NT2/D1 (cell line): Measurements from ENCODE around the gene SPTLC2.

Source experiments
- DNase-seq: peaks from one replicate; pipeline ENCODE4 v3.0.0-alpha.2; 2011; ENCODE audit warnings: low read depth, low spot score
- H3K27me3 ChIP-seq: 2 replicates; pipeline ENCODE4 v1.6.0; 2011; ENCODE audit warnings: mild to moderate bottlenecking; ENCODE audit not compliant: insufficient read length, insufficient read depth
- H3K36me3 ChIP-seq: 2 replicates; pipeline ENCODE4 v1.6.1; 2011; ENCODE audit warnings: mild to moderate bottlenecking, low read length, mixed read lengths; ENCODE audit not compliant: insufficient read depth, insufficient read length
- H3K4me1 ChIP-seq: 2 replicates; pipeline ENCODE4 v1.5.1; 2011; ENCODE audit not compliant: insufficient read depth, insufficient read length
- H3K4me3 ChIP-seq: 2 replicates; pipeline ENCODE4 v1.5.1; 2011; ENCODE audit warnings: low read depth; ENCODE audit not compliant: insufficient read length
- H3K9ac ChIP-seq: 2 replicates; pipeline ENCODE4 v1.6.0; 2011; ENCODE audit warnings: low read depth; ENCODE audit not compliant: insufficient read length
- H3K9me3 ChIP-seq: 2 replicates; pipeline ENCODE4 v1.5.1; 2011; ENCODE audit warnings: mild to moderate bottlenecking, low read length; ENCODE audit not compliant: insufficient read depth
- SUZ12 ChIP-seq: IDR thresholded peaks from 2 replicates; pipeline ENCODE4 v1.6.1; 2011; ENCODE audit not compliant: insufficient read length, insufficient read depth; ENCODE audit errors: extremely low read depth
- YY1 ChIP-seq: IDR thresholded peaks from 2 replicates; pipeline ENCODE4 v1.6.1; 2011; ENCODE audit not compliant: insufficient read length, insufficient read depth
- ZNF274 ChIP-seq: IDR thresholded peaks from 2 replicates; pipeline ENCODE4 v1.6.1; 2011; ENCODE audit warnings: mild to moderate bottlenecking, low read depth, low read length

Gene SPTLC2

DNA sequence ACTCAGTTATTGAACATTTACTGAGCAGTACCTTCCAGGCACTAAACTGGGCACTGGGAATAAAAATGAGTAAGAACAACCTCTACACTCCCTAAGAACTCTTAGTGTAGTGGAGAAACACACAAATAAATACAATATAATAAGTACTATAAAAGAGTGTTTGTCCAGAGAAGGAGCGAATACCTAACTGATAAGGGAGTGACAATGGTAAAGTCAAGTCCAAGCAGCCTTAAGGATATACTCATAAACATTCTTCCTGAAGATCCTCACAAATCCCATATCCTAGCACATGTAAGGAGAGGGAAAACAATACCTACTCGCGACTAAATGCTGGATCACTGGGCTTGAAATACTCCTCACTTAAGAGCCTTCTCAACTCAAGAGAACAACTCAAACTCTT is 32.8 kb downstream of the SPTLC2 start:
- Histone ChIP-seq H3K9me3 (no peaks in the 10 kb centered on the region), H3K4me1 (no peaks in the 10 kb centered on the region), H3K9ac (no peak overlapping the region), H3K27me3 (no peaks in the 10 kb centered on the region), H3K4me3 (no peak overlapping the region), H3K36me3 (no peaks in the 10 kb centered on the region)
- TF ChIP-seq ZNF274 (no peak), SUZ12 (no peak), YY1 (no peak)
- no peak for DNase-seq

DNA sequence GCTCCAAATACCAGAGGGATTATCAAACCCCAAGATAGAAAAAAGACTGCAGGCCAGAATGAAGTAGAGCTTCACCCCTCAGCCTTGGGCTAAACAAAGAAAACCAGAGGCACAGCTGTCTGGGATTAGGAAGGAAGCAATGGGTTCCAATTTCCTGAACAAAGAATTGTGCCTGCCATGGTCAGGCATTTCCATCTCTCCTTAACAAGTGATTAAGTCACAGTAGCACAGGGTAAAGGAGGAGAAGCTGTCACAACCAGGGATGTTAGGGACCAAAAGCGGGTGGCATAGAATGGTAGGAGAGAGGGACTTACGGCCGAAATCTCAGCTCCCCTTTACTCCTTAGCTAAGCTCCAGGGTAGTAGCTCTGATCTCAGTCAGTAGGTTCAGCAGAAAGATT is 33.9 kb downstream of the SPTLC2 start:
- DNase-seq = no peak
- Histone ChIP-seq H3K36me3 (no peaks in the 10 kb centered on the region), H3K9me3 (no peaks in the 10 kb centered on the region), H3K27me3 (no peaks in the 10 kb centered on the region), H3K4me1 (no peaks in the 10 kb centered on the region), H3K9ac (no peak overlapping the region), H3K4me3 (no peak overlapping the region)
- TF ChIP-seq SUZ12 (no peak), ZNF274 (no peak), YY1 (no peak)

DNA sequence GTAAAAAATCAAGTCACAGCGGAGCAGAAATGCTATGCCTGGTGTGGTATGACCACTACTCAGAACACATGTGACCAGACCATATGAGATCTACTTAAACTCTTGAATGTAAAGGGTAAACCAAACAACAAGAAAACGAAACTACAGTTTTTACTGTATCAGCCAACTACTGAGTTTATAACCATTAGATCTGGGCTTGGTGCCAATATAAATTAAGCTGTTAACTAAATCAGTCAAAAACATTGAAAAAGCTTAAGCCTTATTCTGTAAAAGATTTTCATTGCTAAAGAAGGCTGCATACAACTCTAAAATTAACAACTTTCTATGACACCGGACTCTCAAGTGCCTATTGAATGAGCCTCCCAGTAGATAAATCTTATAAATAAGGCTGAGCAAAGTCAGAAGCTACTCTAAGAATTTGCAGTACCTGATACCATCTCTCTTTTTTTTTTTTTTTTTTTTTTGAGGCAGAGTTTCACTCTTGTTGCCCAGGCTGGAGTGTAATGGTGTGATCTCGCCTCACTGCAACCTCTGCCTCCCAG is 35.4 kb downstream of the SPTLC2 start:
- H3K9me3 ChIP-seq = no peaks in the 10 kb centered on the region
- H3K27me3 ChIP-seq = no peaks in the 10 kb centered on the region
- peaks cover 6% of the 10 kb centered on the region for H3K36me3 ChIP-seq
- H3K4me1 ChIP-seq = no peaks in the 10 kb centered on the region
- no peak overlapping the region for H3K9ac ChIP-seq
- no peak for TF ChIP-seq YY1
- TF ChIP-seq ZNF274 = no peak
- TF ChIP-seq SUZ12 = no peak
- no peak for DNase-seq
- H3K4me3 ChIP-seq = no peak overlapping the region

GRCh38 chr14:77580477-77580876 is 36.0 kb downstream of the SPTLC2 start:
- Histone ChIP-seq H3K4me1 (no peaks in the 10 kb centered on the region), H3K4me3 (no peak overlapping the region), H3K9me3 (no peaks in the 10 kb centered on the region), H3K9ac (no peak overlapping the region), H3K36me3 (peaks cover 11% of the 10 kb centered on the region), H3K27me3 (no peaks in the 10 kb centered on the region)
- TF ChIP-seq YY1 (no peak), SUZ12 (no peak), ZNF274 (no peak)
- DNase-seq = no peak

DNA sequence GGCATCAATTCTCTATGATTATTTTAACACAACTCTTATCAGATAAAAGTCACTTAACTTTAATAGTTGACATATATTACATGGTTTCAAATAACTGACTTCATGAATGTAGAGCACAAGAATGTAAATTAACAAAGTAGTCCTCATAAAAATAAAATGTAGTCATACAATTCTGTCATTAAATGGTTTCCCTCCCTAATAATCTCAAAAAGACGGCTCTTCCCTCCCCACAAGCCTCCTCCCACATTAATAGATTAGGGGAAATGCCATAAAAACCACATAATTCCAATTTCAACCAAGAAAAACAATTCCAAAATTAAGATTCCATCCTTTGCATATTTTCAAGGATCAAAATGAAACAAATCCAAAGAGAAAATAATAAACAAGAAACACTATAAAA is 36.7 kb downstream of the SPTLC2 start:
- Histone ChIP-seq H3K9ac (no peak overlapping the region), H3K9me3 (no peaks in the 10 kb centered on the region), H3K4me3 (no peak overlapping the region), H3K27me3 (no peaks in the 10 kb centered on the region), H3K4me1 (no peaks in the 10 kb centered on the region), H3K36me3 (peaks cover 18% of the 10 kb centered on the region)
- no peak for TF ChIP-seq YY1
- DNase-seq = no peak

- no peak for DNase-seq
- H3K9ac ChIP-seq = no peak overlapping the region
- H3K4me3 ChIP-seq = no peak overlapping the region
- H3K27me3 ChIP-seq = no peaks in the 10 kb centered on the region
- H3K4me1 ChIP-seq = no peaks in the 10 kb centered on the region
- TF ChIP-seq ZNF274 (no peak), YY1 (no peak), SUZ12 (no peak)
- H3K36me3 ChIP-seq = peaks cover 23% of the 10 kb centered on the region
- no peaks in the 10 kb centered on the region for H3K9me3 ChIP-seq
Observed at GRCh38 chr14:77579065-77579464, 37.4 kb downstream of the SPTLC2 start.

DNA sequence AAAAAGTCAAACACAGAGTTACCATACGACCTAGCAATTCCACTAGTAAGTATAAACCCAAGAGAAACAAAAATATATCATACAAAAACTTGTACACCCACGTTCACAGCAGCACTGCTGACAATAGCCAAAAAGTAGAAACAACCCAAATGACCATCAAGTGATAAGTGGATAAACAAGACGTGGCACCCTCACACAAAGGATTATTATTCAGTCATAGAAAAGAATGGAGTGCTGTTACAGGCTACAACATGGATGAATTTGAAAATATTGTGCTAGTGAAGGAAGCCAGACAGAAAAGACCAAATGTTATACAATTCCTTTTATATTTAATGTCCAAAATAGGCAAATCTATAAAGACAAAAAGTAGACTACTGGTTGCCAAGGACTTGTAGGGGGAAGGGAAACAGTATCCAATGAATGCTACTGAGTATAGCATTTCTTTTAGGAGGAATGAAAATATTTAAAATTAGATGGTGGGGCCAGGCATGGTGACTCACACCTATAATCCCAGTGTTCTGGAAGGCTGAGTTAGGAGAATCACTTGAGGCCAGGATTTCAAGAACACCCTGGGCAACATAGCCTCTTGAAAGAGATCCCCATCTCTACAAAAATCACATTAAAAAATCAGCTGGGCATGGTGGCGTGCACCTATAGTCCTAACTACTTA is 41.9 kb downstream of the SPTLC2 start:
- no peak for TF ChIP-seq ZNF274
- TF ChIP-seq YY1 = no peak
- no peak for TF ChIP-seq SUZ12
- peaks cover 40% of the 10 kb centered on the region for H3K36me3 ChIP-seq
- H3K9me3 ChIP-seq = no peaks in the 10 kb centered on the region
- no peak for DNase-seq
- H3K4me1 ChIP-seq = no peaks in the 10 kb centered on the region
- no peaks in the 10 kb centered on the region for H3K27me3 ChIP-seq
- H3K4me3 ChIP-seq = no peak overlapping the region
- H3K9ac ChIP-seq = no peak overlapping the region

DNA sequence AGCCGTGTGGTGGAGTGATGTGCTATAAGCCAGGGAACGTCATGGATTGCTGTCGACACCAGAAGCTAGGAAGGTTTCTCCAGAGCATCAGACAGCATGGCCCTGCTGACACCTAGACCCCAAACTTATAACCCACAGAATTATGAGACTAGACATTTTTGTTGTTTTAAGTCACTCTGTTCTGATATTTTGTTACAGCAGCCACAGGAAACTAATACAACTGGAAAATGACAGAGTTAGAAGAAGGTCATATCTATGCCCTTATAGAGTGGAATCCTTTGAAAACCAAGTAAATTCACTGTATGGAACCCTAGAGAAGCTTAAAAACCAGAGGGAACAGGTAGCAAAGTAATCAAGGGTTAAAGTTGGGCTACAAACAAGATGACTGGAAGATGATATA is 42.5 kb downstream of the SPTLC2 start:
- H3K9me3 ChIP-seq = no peaks in the 10 kb centered on the region
- DNase-seq = no peak

More for the DNA sequence above, 42.5 kb downstream of the SPTLC2 start:
- Histone ChIP-seq H3K36me3 (peaks cover 44% of the 10 kb centered on the region), H3K27me3 (no peaks in the 10 kb centered on the region), H3K9ac (no peak overlapping the region), H3K4me1 (no peaks in the 10 kb centered on the region), H3K4me3 (no peak overlapping the region)
- TF ChIP-seq SUZ12 (no peak), ZNF274 (no peak), YY1 (no peak)
